NCI-H2081 (cell line): Measurements from ENCODE around the gene KAZN.

Source experiments
- DNase-seq, 2 experiments: peaks; one replicate each; lab custom pipeline; 2025; lab: John Stamatoyannopoulos, UW

Gene KAZN

GRCh38 chr1:15062479-15063099, 464.1 kb downstream of the KAZN start:
- no peak for DNase-seq

DNA sequence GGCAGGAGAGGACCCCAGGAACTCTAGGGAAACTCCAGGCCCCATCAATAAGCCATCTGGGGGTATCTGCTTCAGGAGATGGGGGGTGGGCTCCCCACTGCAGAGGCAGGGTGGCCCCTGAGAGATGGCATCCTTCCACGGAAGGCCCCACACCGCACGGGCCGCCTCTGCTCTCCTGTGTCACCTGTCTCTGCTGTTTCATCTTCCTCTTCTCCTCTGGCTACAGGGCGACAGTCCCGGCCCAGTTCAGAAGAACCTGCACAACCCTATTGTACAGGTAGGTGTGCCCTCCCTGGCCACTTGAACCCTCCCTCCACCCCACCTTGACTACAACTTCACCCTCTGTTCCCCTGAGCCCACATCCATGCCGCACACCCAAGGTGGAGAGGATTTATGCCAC, 464.9 kb downstream of the KAZN start:
- no peak for DNase-seq

DNA sequence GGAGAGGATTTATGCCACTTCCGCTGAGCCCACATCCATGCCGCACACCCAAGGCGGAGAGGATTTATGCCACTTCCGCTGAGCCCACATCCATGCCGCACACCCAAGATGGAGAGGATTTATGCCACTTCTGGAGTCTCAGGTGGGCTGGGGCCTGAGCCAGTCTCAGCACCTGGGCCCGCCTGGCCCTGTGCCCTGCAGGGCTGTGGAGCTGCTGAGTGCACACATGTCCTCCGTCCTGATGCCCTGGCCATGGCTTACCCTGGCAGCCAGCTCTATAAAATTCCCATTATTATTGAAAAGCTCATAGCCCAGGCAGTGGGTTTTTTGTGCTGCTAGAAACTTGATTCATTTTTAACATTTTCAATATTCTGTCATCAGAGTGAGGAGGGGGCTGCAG, 465.3 kb downstream of the KAZN start:
- no peak for DNase-seq

DNA sequence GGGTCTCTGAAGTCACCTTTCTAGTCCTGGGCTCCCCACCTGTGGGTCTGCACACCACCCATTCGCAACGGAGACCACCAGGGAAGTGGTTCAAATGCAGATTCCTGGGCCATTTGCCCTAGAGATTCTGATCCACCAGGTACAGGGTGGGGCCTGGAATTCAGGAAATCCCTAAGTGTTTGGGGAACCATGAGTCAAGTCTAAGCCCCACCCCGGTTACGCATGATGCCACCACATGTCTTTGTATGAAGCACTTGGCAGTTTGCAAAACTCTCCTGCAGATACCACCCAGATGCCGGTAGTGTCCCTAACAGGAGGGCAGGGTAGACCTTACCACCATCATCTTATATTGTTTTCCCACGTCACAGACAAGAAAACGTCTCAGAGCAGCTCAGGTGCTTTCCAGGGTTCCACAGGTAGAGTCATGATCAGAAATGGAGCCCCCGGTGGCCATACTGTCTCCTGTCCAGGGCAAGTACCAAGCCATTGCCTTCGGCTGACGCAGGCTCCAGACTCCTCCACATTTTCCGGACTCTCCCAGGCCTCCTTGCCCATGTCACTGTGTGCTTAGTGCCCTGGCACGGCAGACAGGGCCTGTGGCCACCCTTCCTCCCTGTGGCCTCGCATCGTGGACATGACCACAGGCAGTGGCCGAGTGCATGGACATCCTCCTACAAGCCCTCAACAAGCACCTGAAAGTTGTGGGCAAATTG, 465.9 kb downstream of the KAZN start:
- DNase-seq: no peak

GRCh38 chr1:15065291-15065690, 466.8 kb downstream of the KAZN start:
- DNase-seq: no peak

GRCh38 chr1:15065736-15066135, 467.3 kb downstream of the KAZN start:
- no peak for DNase-seq

DNA sequence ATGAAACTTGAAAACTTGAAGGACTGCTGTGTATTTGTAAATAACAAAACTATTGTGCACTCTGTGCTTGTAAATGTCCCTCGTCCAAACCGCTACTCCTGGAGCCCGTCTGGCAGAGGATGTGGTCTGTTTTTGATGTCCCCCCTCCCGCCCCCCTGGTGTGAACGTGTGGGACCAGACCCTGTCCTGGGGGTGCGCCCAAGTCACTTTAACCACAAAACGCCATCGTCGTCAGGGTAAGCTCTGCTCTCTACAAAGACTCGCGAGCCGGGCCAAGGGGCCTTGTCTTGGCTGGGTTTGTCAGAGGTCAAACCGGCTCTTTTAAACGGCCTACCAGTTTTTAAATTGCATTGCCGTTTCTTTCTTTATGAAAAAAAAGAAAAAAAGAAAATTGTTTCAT, 467.7 kb downstream of the KAZN start:
- no peak for DNase-seq

- DNase-seq: no peak
Observed at GRCh38 chr1:15067148-15067547, 468.7 kb downstream of the KAZN start.

GRCh38 chr1:15068152-15068551, 469.7 kb downstream of the KAZN start:
- DNase-seq: no peak

GRCh38 chr1:15068997-15069396, 470.5 kb downstream of the KAZN start:
- DNase-seq: no peak

DNA sequence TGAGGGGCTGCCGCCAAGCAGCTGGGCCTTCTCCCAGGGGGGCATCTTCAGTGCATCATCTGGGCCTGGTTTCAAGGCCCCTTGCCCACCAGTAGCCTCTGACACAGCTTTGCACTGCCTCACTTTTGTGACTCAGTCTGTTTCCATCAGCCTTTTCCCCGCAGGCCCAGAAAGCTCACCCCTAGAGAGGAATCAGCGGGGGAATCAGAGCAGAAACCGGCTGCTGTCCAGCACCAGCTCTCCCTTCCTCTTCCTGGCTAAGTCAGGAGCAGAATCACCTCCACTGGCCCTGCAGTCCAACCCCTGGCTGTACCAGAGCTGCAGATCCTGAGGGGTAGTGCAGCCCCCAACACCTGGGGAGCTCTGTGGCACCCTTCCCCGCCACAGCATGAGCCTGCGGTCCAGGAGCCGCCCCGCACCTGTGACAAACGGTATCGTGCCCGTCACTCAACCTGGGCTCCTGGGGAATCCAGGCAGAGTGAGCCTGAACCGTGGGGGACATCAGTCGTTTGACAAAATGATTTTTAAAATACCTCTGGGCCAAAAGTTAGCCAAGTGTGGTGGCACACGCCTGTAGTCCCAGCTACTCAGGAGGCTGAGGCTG, 471.8 kb downstream of the KAZN start:
- no peak for DNase-seq

DNA sequence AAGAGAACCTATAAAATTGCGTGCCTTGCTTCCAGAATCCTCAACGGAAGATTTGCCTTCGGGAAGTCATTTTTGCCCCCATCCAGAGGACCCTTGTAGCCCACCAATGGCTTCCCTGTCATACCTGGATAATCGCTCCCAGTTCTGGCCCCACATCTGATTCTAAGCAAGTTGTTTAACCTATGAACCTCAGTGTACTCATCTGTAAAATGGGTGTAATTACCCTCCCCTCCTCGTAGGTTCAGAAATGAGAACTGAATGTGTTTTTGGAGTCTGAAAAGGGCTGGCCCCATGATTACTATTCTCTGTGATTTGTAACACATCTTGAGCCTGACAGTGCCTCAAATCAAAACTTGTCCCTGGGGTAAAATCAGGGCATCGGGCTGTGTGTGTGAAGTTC, 473.5 kb downstream of the KAZN start:
- DNase-seq: no peak

GRCh38 chr1:15073799-15074308, 475.4 kb downstream of the KAZN start:
- no peak for DNase-seq

- DNase-seq: no peak
Observed at GRCh38 chr1:15075175-15075574, 476.7 kb downstream of the KAZN start.

DNA sequence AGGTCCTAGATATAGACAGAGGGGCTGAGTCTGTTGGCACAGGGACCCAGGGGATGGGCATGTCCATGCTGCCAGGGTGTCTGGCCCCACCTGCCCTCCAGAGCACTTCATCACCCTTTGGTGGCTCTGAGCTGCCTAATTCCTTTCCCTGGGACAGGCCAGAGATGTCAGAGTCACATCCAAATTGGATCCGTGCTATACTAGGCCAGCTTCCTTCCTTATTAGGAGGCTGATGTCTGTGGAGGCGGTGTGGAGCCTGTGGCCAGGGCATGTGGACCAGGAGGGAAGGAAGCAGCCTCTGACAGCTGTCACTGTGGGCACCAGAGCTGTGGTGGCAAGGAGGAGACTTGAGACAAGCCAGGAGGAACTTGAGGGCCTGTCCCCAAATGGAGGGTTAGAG, 477.3 kb downstream of the KAZN start:
- DNase-seq: no peak

- no peak for DNase-seq
Observed at GRCh38 chr1:15076807-15077206, 478.3 kb downstream of the KAZN start.

DNA sequence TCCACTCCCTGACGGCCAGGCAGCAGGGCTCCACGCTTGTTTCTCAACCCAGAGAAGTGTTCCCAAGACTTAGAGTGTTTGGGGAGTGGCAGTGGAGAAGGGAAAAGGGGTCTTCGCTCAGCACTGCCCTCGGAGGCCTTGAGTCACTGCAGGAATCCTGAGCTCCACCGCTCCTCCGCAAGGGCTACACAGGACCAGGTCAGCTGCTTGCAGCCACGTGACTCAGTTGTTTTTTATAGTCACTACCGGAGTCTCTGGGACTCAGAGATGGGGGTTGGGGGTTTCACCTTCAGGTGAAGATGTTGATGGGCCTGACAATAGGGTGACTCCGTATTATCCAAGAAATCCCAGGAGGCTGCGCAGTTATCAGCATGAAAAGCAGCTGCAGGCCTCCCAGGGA, 478.9 kb downstream of the KAZN start:
- DNase-seq: no peak

DNA sequence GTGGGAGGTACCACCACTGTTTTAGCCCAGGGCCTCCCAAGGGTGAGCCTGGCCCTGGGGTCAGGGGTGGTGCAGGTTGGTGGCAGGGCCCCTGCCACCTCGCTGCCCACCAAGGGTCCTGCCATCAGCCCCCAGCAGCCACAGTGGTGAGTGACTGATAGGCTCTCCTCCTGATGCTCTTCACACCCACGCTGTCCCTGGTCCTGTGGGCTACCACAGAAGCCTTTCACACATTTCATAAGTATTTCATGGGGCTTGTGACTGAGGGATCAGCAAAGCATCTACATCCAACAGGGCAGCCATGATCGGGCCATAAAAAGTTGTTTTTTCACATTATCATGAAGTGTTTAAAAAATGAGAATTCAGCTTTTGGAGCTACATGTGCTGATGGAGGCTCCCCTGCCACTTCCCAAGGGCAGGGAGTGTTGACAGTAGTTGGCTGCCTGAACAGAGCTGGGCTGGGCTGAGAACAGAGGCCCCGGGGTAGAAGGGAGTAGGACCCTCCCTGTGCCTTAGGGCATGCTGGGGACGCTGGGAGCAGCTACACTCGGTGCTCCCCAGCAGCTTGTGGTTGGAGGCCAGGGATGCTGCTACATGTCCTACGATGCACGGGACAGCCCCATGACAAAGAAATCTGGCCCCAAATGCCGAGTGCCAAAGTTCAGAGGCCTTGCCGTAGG, 482.0 kb downstream of the KAZN start:
- DNase-seq: no peak

- DNase-seq: no peak
Observed at GRCh38 chr1:15081102-15081501, 482.6 kb downstream of the KAZN start.

GRCh38 chr1:15083578-15083977, 485.1 kb downstream of the KAZN start:
- DNase-seq: no peak

DNA sequence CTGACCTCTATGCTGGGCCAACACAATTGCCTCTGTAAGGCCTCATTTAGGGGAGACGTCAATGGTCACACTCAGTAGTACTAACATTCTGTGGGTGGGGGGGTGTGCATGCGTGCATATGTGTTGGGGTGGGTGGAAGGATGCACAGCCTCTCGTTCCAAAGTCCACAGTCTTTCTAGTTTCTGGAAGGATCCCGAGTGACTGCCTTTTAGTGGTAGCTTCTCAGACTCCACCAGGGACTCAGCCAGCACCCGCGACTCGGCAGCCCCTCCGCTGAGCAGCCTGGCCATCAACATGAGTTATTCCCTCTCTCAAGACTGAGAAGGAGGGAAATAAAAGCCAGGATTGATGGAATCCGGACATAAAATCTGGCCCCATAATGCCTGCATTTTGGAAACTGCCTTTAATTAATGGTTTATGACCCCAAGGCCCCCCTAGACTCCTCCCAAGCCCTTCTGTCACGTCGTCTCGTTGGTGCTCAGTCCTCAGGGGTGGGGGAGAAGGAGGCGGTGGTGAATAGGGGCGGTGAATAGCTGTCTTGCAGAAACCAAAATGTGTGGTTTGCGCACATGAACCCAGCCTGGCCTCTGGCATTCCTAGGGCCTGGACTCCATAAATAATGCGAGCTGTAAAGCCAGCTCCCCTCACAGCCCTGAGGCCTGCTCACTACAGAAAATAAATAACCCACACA, 489.9 kb downstream of the KAZN start:
- DNase-seq: no peak
